Fibroblast of peridontal ligament (primary cell): ENCODE measurements around the gene DCDC2C.
"Not testable (repeated sequence)": the region's sequence is repeated elsewhere in the genome, so short reads cannot be mapped to it uniquely, and the experiment has no call there.

Experiments
- DNase-seq: peaks from one replicate; pipeline ENCODE4 v3.0.0-alpha.2; 2010; ENCODE audit errors: extremely low read depth

DCDC2C gene, protein sequence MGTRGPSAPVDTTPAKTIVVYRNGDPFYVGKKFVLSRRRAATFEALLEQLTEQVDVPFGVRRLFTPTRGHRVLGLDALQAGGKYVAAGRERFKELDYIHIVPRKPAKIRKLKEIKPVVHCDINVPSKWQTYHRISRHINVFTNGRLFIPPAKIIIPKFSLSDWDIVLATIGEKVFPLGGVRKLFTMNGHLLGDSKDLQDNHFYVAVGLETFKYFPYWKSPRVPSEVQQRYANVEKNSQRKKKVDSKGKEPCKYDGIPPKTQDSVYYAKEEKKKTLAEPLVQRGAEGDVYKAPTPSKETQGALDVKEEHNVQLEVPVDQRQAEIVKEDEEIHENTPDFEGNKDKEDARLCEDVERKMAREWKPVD

GRCh38 chr2:3703236-3703756 is at the start of gene DCDC2C:
TSS of gene DCDC2C (plus strand) at chr2:3703575. CDS start at chr2:3703752, 177 bp downstream.
- no peak for DNase-seq

GRCh38 chr2:3654011-3654410 is 49.4 kb upstream of the DCDC2C start:
- no peak for DNase-seq

- DNase-seq = no peak
Observed at GRCh38 chr2:3654531-3655225, 48.7 kb upstream of the DCDC2C start.

DNA sequence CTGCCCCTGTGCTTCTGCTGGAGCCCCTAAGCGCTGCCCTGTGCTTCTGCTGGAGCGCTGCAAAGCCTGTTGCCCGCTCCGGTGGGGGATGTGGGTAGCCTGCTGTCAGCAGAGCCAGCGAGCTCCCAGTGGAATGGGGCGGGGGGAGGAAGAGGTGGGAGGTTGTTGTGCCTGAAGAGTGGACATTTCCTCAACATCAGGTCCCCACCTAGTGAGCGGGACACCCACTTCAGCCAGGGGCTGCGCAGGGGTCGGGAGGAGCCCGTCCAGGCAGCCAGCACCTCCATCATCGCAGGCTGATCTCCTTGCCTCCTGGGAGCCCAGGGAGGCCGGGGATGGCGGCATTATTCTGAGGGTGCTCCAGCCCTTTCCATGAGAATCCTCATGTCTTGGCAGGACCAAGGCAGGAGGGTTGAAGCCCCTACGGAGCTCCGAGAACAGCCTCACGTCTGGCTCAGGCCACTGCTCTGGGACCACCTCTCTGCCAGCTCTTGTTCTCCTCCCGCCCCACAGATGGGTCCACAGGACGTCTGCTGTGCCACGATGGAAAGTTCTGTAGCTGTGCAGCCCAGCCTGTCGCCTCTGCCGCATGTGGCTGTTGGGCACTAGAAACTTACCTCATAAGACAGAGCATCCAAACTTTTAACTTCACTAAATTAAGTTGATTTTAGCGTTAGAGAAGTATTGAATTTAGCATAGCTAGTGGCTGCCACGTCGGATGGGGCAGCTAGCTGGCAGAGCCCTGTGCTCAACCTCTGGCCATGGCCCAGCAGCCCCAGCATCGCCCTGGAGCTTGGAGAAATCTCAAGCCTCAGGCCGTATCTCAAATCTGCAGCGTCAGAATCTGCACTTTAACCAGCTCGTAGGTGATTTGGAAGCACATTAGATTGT is 47.3 kb upstream of the DCDC2C start:
- DNase-seq = no peak

- no peak for DNase-seq
Observed at GRCh38 chr2:3656762-3657721, 46.3 kb upstream of the DCDC2C start.

GRCh38 chr2:3657881-3658280 is 45.5 kb upstream of the DCDC2C start, which contains the start of gene ALLC:
TSS of gene ALLC (plus strand) at chr2:3658200. CDS start at chr2:3671158, 12,958 bp downstream.
- no peak for DNase-seq

DNA sequence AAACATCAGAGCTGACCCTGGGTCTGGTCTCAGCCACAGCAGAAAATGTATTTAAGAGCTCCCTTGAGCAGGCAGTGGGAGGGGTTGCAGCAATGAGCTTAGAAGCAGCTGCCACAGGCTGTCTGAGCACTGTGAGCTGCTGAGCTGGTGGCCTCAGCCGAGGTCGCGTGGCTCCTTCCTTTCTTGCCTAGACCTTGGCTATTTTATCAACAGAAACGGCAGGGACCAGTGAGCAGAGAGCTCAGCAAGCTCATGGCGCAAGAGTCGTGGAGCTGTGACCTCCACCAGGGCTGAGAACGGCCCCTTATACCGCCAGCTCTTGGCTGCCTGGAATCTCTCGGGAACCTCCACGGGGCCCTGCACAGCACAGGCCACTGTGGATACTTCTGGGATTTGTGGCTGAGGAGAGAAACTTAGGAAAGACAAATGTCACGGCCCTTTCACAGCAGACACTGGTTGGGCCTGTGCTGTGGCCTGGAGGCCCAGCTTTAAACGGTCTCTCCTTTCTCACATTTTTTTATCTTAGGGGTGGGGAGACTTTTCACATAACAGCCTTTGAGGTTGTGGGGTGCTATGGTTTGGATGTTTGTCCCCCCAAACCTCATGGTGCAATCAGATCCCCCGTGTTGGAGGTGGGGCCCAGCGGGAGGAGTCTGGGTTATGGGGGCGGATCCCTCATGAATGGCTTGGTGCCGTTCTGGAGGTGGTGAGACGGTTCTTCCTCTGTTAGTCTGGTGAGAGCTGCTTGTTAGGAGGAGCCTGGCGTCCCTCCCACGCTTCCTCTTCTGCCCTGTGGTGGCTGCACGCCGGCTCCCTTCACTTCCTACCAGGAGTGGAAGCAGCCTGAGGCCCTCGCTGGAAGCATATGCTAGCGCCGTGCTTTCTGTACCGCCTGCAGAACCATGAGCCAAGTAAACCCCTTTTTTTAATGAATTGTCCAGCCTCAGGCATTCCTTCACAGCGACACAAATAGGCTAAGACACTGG is 43.6 kb upstream of the DCDC2C start:
- peak; percentile 12 for DNase-seq

GRCh38 chr2:3660640-3661039 is 42.7 kb upstream of the DCDC2C start:
- not testable (repeated sequence) for DNase-seq

GRCh38 chr2:3661149-3661660 is 42.2 kb upstream of the DCDC2C start:
- no peak for DNase-seq

DNA sequence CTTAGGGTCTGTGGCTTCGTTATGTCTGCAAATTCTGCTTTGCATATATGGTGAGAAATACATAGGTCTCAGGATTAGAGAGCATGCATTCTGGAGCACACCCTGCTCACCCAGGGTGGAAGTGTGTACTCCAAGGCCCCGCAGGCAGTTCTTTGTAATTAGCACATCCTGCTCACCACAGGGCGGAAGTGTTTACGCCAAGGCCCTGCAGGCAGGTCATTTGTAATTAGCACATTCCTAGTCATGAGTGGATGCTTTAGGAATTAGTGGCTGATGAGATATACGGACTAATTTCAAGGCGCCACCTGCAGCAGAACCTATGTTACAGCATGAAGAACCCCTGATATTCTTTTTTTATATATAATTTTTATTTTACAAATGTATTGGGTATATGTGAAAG is 41.1 kb upstream of the DCDC2C start:
- DNase-seq = no peak

GRCh38 chr2:3664118-3664517 is 39.3 kb upstream of the DCDC2C start:
- no peak for DNase-seq

GRCh38 chr2:3664925-3665324 is 38.5 kb upstream of the DCDC2C start:
- DNase-seq = no peak

DNA sequence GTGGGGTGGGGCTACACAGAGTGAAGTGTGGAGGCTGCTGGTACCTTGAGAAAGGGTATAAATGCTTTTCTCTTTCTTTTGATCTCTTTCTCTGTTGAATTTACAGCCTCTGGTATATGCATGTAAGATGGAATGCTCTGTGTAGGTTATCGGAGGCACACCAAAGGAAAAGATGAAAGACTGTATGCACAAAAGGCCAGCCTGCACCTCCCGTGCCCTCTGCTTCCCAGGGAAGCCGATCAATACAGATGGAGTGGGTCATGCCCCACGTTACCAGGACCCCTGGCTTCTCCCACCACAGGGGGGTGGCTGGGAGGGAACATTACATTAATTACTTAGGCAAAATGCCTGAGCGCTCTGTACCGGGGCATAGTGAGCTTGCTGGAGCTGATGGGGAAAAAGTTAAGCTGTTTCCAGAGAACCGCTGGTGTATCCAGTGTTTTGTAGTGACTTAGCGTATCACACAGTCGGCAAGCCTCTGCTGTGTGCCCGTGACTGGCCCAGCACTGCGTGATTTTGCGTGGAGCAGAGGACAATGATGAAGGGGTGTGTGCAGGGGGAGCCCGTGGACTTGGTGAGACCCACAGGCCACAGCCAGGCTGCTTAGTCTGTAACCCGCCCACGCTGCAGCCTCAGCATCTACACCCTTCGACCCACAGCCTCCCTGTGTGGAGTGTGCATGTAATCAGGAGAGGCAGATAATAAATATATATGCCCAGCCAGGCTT is 37.3 kb upstream of the DCDC2C start:
- no peak for DNase-seq

DNA sequence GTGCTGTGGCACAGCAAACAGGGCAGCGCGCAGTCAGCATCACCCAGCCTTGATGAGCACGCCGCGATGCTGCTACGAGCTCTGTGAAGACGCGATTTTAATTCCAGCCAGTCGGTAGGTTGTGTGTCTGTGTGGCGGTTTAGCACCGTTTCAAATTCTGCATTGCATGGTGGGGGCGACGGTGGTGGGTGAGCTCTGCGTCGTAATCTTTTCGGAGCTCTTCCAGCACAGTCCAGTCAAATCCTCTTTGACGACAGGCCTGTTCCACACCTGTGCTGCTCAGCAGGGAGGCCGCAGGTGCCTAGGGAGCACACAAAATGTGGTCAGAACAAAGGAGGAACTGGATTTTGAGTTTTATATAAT is 36.8 kb upstream of the DCDC2C start:
- no peak for DNase-seq

DNA sequence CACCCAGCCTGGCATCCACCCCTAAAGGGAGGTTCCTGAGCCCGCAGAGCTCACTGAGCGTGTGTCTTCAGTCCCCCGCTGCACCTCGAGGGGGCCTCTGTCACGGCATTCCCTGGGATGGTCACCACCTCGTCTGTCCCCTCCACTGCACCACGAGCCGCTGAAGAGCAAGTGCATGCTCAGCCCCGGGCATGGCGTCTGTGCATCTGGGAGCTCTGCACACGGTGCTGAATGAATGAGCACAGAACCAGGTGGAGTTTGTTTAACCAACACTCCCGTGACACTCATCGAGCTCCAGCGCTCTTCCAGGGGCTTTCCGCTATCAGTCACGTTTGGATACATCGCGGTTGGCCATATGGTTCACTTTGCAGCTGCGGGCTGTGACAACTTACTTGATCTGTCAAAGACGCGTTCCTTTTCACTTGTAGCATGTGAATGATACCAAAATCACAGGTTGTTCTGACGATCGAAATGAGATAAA is 36.2 kb upstream of the DCDC2C start:
- DNase-seq = no peak

DNA sequence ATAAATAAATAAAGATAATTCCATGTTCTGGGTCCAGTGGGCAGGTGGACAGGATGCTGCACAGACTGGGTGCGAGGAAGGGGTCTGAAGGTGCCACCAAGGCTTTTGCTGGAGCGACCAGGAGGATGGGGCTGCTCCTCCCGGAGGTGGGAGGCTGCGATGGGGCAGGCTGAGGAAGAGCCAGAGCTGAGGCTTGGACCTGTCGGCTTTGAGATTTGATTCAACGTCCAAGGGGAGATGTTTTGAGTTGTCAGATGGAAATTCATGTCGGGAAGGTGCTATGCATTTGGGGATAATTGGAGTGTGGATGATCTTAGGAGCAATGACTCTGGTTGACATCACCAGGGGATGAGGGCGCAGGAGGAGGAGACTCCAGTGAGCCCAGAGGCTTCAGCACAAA is 33.7 kb upstream of the DCDC2C start:
- DNase-seq = no peak

DNA sequence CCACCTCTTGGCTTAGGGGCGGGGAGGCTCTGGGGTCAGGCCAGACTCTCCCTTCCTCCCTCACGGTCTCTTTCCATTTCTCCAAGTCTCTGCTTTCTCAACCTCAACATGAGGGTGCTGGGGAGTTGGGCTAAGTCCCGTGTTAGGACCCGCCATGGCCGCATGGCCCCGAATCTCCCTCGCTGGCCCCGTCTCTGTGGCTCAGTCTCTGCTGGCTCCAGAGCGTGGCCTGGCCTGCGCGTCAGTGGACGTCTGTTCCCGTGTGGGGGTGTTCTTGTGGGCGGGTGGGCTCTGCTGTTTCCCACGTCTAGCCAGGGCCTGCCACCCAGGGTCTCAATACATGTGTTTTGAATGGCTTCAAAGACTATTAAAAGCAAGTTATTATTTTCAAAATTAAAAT is 33.0 kb upstream of the DCDC2C start:
- DNase-seq = no peak

- DNase-seq = no peak
Observed at GRCh38 chr2:3670941-3671340, 32.4 kb upstream of the DCDC2C start.
